CD4-positive, alpha-beta T cell treated with Interleukin-21 for 1 hour (primary cell): ENCODE measurements around the gene SYT14.
"Not testable (repeated sequence)": the region's sequence is repeated elsewhere in the genome, so short reads cannot be mapped to it uniquely, and the experiment has no call there.

Experiments
- DNase-seq: peaks from one replicate; pipeline ENCODE4 v3.0.0-alpha.2; 2020

SYT14 gene

DNA sequence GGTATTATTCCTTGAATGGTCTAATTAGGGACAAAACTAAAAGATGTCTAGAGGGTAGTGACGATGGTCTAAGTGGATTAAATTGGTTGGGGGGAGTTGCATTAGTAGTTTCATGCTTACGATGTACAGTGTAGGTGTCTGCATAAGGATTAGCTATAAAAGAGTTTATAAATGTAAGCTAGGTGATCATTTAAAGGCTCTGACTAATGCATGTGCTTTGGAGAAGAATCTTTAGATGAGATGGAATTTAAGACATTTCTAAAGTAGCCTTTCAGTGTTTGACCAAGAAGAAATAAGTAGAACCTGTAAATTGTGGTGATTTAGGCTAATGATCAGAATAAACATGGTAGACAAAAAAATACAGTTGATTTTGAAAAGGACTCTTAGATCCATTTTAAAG lies 7.4 kb downstream of the SYT14 start:
- no peak for DNase-seq

DNA sequence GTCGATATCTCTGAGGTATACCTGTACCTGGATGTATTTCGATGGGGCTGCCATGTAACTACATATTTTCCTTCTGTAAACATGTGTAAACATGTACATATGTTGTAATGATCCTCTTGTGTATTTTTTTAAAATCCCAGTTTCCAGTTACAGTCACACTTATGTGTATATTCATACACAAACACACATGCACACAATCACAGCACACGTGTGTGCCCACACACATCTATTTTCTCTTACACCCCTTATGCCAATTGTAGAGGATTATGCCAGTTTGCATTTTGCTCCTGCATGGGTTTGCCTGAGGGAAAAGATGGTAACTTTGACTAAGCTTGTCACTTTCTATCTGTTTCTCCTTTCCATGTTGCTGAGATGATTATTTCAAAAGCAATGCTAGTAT lies 10.1 kb downstream of the SYT14 start:
- DNase-seq = no peak

DNA sequence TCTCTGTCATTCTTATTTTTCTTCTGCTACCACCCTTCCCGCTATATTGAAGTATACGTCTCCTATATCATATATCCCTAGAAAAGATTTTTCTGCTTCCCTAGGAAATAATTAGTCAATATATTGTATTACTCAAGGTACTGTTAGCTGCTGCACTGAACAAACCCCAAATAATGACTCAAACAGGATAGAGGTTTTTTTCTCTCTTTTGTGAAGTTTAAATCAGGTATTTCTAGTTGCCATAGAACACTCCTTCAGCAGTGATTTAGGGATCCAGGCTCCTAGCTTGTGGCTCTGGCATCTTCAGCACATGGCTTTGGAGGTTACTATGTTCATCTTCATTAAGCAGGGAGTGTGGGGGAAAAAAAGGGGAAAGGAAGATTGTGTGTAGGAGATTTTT lies 18.1 kb downstream of the SYT14 start:
- no peak for DNase-seq

DNA sequence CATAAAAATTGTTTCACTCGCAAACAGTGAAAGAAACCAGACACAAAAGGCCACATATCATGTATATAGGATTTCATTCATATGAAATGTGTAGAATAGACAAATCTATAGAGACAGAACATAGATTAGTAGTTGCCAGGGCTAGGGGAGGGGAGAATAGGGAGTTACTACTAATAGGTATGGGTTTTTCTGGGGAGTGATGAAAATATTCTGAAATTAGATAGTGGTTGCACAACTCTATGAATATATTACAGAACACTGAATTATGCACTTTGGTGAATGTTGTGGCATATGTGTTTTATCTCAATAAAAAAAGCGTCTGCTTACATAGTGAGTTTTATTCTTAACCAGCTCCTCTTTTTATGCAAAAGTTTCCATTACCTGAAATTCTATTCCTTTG lies 21.6 kb downstream of the SYT14 start:
- no peak for DNase-seq

DNA sequence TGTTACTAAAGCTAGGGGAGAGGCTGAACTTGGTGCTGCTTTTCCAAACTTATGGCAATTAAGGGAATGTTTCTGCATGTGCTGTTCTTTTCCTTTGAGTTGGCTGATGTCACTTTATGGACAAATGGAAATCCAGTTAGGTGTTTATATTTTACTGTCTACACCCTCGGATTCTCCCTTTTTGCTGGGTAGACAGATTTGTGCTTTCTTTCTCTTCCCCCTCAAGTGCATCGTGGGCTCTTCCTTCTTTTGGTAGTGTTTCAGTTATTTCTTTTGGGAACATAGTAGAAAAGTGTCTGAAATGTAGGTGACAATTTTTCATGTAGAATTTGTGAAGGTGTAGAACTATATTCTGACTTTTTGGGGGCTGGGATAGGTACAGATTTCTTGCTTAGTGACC lies 22.9 kb downstream of the SYT14 start:
- DNase-seq = no peak

DNA sequence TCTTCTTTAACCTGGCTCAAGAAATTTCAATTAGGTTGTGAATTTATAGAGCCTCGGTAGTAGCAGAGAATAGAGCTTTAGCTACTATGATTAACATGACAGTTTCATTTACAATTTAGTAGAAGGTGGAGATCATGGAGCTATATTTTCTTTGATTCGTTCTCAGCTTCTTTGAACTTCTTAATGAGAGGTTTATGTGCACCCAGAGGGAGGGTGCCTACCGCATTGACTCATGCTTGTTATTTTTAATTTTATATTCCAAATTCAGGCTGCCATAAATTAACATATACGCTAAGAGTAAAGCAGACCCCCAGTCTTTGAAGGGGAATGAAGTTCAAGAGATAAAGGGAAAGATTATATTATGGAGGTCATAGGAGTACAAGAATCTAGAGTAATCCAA lies 24.4 kb downstream of the SYT14 start:
- DNase-seq = no peak

DNA sequence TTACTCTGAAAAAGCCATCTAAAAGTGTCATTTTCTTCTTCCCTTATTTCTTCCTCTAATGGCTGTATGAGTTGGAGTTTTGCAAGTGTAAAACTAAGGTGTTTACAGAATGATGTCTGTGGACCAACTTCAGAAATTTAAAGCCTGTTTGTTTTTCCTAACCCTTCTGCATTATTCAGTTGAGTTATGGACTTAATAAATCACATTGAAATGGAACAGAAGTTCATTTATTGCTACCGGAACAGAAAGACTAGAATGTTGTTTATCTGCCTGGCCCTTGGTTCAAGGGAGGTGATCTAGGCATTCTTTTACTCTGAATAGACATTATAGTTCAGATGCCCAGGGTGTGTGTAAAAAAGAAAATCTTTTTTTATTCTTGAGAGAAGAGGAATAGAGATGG lies 24.8 kb downstream of the SYT14 start:
- DNase-seq = no peak

DNA sequence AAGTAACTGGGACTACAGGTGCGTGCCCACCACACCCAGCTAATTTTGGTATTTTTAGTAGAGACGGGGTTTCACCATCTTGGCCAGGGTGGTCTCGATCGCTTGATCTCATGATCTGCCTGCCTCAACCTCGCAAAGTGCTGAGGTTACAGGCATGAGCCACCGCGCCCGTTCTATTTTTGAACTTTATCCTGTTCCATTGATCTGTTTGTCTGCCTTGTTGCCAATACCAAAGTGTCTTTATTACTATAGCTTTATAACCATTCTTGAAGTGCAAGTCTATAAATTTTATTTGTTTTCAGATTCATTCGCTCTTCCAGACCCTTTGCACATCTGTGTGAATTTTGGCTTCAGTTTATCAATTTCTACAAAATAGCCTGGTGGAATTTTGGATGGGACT lies 28.0 kb downstream of the SYT14 start:
- DNase-seq = no peak

DNA sequence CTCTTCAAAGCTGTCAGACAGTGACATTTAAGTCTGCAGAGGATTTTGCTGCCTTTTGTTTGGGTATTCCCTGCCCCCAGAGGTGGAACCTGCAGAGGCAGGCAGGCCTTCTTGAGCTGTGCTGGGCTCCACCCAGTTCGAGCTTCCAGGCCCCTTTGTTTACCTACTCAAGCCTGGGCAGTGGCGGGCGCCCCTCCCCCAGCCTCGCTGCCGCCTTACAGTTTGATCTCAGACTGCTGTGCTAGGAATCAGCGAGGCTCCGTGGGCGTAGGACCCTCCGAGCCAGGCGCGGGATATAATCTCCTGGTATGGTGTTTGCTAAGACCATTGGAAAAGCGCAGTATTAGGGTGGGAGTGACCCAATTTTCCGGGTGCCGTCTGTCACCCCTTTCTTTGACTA lies 40.7 kb downstream of the SYT14 start:
- DNase-seq = not testable (repeated sequence)

DNA sequence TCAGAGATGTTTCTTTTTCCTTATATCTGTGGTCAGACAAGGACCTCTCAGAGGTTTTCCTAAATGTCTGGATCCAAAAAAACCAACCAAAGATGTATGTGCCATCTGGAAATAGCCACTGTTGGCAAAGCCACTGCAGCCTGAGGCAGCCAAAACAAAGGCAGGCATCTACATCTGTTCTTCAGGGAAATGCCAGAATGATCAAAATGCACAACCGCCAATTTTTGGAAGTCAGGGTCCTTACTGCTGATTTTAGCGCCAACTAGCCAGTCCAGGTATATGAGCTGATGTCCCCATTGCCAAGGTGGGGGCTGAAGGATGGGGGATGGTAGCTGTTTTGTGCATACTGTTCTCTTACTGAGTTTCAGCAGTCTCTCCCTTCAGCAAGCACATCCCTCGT lies 45.9 kb downstream of the SYT14 start:
- no peak for DNase-seq

DNA sequence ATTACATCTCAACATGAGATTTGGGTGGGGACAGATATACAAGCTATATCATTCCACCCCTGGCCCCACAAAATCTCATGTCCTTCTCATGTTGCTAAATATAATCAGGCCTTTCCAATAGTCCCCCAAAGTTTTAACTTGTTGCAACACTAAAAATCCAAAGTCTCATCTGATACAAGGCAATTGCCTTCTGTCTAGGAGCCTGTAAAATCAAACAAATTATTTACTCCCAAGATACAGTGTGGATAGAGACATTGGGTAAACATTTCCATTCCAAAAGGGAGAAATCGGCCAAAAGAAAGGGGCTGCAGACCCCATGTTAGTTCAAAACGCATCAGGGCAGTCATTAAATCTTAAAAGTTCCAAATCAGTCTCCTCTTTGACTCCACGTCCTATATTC lies 47.0 kb downstream of the SYT14 start:
- DNase-seq = no peak

DNA sequence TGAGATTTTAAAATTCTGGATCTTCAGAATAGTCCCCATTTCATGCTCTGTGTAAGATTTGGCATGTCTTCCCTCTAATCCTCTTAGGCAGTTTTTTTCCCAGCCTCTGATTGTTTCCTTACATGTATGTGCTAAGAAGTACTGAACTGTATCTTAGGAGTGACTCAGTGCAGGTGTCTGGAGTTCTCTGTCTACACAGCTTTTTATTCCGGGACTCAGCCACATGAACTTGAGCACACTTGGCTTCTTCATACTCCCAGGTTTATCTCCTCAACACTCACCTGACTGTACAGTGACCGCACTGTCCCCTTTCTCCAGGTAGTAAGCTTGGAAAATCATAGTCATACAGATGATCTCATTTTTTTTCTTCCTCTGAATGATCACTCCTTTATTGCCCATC lies 50.7 kb downstream of the SYT14 start:
- no peak for DNase-seq

DNA sequence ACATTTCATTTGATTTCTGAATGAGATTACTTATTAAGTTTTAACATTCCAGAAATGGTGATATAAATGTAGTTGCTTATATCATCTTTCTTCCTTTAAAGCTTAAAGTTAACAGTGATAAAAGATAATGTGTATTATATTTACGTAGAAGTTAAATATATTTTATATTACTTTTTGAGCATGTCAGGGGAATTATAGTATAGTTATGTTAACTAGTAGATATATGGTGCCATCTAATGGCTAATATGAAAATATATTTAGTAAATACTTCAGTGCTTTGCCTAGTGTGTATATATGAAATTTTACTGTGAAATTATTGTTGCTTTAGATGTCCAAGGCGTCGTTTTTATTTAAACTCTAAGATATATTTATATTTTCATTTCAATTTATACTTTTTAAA lies 51.5 kb downstream of the SYT14 start:
- DNase-seq = no peak

DNA sequence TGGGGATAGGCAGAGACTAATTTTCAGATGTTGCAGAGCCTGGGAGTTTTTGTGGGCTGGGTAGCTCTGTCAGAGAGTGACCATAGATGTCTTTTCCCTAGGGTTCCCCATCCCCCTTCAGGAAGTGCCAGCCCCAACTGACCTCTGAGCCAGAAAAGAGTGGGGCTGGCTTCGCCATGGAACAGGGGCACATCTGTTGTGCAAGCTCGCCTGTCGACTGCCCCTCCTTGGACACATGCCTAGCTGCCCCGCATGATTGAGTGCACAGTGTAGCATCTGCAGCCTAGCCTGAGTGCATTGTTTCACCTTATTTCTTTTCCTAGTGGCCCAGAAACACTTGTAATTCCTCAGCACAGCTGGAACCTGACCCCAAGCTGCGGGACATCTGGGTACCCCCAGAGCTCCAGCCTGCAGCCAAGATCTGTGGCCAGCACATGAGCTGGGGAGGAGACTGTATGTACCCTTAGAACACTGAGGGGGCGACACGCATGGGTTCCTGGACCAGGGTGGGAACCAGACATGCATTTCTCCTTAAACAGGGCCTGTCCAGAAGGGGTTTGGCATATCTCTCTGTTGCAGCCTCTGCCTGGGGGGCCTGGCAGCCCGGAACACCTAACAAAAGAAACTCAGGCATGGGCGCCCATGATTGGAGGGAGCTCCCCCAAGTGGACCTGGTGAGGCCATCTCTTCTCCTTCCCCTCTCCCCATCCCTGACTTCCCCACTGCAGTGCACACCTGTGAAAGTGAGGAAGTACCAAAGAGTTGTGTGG lies 55.2 kb downstream of the SYT14 start:
- no peak for DNase-seq

DNA sequence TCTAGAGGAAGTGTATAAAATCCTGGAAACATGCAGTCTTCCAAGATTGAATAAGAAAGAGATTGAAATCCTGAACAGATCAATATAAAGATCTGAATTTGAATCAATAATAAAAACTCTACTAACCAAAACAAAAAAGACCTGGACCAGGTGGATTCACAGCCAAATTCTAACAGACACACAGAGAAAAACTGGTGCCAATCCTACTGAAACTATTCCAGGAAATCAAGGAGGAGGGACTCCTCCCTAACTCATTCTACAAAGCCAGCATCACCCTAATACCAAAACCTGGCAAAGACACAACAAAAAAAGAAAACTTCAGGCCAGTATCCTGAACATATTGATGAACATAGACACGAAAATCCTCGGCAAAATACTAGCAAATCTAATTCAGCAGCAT lies 58.3 kb downstream of the SYT14 start:
- DNase-seq = no peak

DNA sequence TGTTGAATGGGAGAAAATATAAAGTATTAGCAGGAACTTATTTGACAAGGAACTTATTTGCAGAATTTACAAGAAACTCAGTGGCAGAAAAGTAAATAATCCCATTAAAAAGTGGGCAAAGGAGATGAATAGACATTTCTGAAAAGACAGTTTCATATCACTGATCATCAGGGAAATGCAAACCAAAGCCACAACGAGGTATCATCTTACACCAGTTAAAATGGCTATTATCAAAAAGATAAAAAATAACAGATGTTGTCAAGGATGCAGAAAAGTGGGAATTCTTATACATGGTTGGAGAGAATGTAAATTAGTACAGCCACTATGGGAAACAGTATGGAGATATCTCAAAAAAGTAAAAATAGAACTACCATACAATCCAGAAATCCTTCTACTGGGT lies 61.0 kb downstream of the SYT14 start:
- no peak for DNase-seq

DNA sequence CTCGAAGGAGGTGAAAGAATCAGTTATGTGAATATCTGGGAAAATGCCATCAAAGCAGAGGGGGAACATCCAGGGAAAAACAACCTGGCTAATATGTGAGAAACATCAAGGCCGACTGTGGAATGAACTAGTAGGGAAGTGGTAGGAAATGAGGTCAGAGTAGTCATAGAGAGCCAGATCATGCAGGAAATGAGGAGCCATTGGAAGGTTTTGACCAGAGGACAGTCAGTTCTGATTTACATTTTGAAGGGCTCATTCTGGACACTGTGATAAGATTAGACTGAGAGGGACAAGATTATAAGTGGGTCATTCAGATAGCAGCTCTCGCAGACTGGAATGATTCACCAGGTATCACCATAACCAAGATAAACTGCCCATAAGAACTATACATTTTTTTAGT lies 63.7 kb downstream of the SYT14 start:
- no peak for DNase-seq

DNA sequence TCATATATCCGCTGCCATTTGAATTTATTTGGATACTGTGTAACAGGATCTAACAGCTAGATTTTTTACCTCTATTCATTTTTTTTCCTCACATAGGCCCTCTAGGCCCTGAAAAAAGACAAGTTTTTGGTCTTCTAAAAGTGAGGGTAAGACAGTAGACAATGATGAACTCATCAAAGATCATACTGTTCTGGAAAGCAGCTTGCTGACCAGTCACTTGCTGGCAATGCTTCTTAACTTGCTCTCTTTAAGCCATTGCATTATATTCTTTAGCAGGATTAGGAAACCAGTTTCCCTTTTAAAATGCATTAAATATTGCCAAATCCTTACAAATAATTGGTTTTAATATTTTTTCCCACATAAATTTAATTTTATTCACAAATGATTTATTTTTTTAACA lies 65.5 kb downstream of the SYT14 start:
- no peak for DNase-seq

DNA sequence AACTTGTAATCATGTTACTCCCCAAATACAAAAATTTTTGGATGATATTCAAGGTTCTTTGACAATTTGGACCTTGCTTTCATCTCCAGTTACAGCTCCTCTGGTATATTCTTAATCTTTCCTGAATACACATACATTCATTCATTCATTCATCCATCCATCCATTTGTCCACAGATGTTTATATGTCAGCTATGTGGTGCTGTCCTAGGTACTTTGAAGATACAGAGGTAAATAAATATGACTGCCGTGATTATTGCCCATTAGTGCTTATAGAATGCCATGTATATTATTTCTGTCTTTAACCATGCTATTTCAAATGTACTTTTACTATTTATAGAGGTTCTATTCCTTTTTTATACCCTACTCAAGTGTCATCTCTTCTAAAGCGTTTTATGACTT lies 72.1 kb downstream of the SYT14 start:
- no peak for DNase-seq

DNA sequence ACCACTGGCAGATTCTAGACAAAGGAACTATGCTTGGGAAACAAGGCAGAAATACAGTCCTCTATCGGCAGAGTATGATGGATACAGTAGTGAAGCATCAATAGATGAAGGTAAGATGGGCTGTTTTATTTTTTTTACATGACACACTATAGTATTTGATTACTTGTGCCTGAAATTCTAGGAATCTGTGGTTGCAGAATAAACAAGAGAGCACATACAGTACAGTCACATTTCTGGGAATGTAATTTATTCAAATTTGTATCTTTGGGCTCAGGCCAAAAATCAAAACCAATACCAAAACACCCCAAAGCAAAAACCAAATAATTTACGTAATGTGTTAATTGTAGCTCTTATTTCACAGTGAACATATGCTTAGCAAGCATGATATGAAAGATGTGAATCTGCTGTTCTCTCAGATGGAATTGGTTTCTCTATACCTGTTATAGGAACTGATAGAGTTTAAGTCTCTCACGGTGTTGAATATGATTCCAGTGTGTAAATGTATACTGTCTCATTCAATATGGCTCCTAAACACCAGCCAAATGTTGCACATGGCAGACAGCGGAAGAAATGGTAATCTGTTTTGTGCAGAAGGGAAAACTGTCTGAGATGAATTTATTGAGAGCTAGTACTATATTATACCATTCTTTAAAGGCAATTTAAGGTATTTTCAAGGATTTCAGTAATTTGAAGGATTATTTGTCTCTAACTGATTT lies 83.3 kb downstream of the SYT14 start:
- no peak for DNase-seq

DNA sequence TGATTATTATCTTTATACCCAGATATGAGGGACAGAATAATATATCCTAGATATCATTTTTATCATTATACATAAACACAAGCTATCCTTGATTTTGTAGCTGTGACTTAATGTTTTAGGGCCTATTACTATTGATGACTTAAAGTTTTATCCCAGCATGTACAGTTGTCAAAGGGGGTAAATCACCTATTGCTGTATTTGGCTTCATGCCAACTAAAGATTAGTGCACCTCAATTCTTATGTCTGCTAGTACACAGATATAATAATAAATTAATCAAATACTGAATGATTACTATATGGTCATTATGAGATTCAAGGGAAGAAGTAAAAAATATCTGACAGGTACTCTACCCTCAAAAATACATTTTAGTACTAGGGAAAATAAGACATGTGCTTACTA lies 84.0 kb downstream of the SYT14 start:
- no peak for DNase-seq

DNA sequence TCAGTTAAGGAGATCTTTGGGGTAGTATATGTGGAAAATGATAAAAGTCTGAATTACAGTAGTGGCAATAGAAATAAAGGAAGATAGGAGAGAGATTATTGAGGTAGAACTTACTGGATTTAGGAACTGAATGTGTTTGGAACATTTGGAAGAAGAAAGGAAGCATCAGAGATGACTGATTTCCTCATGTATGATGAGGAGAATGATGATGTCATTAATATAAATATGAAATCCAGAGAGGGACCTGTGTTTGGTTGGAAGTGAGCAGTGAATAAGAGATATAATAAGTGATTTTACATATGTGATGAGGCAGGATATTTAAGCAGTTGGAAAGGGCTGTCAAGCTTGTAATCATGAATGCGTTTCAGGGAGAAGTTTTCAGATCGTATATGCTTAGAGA lies 86.3 kb downstream of the SYT14 start:
- DNase-seq = no peak

DNA sequence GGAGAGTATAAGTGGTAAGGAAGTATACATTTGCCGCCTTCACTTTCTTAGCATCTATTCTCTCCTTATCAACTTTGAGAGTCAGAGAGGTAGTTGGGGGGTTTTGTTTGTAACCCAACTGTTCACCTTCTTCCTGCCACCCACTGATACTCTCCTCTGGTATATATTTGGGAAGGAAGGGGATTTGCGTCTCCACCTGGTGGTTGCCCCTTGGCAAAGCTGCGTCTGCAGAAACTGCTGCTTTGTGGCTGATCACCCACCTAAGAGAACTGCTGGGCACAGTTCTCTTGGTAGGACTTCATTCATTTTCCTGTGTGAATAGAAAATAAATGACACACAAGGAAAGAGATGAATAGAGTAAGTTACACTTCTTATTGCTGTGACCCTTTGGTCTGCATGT lies 87.0 kb downstream of the SYT14 start:
- DNase-seq = no peak

DNA sequence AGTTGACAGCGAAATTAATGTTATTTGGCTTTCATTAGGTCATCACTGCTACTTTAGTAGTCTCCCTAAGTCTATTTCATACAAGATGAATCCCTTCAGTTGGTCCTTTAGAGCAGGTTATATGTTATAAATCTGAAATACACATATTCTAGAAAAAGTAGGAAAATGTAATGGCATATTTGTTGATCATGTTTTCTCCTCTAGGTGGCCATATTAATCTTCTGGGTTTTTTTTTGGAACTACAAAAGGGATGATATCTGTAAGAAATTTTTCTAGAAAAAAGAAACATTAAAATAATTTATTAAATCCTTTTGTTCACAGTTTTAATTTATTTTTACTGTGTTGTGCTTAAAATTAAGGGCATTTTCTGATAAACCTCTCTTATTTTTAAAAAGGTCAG lies 87.9 kb downstream of the SYT14 start:
- DNase-seq = no peak

DNA sequence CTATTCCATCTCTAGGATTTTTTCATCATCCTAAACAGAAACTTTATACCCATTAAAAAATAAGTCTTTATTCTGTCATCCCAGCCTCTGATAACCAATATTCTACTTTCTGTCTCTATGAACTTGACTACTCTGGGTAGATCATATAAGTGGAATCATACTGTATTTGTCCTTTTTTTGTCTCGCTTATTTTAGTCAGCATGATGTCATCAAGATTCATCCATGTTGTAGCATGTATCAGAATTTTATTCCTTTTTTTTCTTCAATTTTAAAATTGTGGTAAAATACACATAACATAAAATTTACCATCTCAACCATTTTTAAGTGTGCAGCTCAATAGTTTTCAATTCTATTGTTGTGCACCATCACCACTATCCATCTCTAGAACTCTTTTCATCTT lies 90.0 kb downstream of the SYT14 start:
- no peak for DNase-seq
